ENCODE results near the gene RPL11.
"Not testable (repeated sequence)": the region's sequence is repeated elsewhere in the genome, so short reads cannot be mapped to it uniquely, and the experiment has no call there.

Gene RPL11

GRCh38 chr1:23687680-23688079 is 3.9 kb upstream of the RPL11 start:
- not testable (repeated sequence) for DNase-seq

DNA sequence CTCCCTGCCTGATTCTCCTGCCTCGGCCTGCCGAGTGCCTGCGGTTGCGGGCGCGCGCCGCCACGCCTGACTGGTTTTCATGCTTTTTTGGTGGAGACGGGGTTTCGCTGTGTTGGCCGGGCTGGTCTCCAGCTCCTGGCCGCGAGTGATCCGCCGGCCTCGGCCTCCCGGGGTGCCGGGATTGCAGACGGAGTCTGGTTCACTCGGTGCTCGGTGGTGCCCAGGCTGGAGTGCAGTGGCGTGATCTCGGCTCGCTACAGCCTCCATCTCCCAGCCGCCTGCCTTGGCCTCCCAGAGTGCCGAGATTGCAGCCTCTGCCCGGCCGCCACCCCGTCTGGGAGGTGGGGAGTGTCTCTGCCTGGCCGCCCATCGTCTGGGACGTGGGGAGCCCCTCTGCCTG is 3.3 kb upstream of the RPL11 start:
- DNase-seq, result not testable (repeated sequence)

- no peak for DNase-seq
Measured at GRCh38 chr1:23692308-23692871, 784 bp downstream of the RPL11 start.

GRCh38 chr1:23693599-23693998 is 2.0 kb downstream of the RPL11 start:
- DNase-seq, result no peak

DNA sequence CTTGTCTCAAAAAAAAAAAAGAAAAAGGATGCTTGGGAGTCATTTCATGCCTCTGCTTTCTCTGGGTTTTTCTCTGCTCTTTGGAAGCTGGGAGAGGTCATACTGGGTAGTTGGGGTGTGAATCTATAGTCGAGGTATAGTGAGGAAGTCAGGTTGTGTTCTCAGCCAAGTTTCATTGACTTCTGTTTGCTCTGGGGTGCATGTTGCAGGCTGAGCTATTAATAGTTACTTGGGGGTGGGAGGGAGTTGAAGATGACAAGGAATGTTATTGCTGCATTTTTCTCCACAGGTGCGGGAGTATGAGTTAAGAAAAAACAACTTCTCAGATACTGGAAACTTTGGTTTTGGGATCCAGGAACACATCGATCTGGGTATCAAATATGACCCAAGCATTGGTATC is 2.8 kb downstream of the RPL11 start:
- DNase-seq, result no peak

- DNase-seq, result no peak
Measured at GRCh38 chr1:23695667-23696066, 4.1 kb downstream of the RPL11 start.

DNA sequence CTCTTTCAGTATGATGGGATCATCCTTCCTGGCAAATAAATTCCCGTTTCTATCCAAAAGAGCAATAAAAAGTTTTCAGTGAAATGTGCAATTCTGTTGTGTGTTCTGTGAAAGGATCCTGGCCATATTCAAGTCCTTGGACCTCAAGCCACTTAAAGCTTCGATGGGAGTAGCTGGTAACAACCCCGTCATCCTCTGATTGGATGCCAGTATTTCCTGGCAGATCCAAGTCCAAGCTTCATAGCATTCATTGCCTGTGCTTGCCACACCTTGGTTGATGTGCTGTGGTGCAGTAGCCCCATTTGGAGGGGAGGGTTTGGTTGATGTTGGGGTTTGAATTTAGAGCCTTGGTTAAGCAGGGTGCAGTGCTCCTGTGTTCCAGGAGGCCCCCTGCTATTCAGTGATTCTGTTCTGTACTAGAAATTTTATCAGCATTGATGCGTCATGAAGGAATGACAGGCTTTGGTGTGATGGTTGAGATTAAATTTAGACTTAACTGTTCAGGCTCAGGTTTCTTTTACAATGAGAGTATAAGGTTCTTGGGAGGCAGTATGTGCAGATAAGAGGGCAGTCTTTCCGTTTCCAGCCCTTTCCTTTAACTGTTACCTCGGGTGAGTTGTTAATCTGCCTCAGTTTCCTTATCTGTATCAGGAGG is 4.9 kb downstream of the RPL11 start:
- no peak for DNase-seq

DNA sequence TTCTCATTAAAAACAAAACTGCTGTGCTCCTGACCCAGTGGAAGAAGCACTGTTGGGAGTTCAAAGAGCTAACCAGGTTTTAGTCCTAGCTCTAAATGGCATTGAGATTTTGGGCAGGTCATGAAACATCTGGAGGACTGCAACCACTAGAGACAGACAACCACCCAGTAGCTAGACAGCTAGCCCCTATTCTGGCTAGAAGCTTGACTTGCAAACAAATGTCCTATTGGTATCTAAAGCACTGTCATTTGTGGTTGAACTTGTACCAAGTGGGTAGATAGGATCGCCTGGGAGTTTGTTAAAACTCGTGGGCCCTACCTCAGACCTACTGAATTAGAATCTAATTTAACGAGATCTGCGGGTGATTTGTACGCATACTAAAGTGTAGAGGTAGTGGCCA is 6.9 kb downstream of the RPL11 start:
- DNase-seq, result no peak

- no peak for DNase-seq
Measured at GRCh38 chr1:23699280-23700179, 7.9 kb downstream of the RPL11 start.

- DNase-seq, result no peak
Measured at GRCh38 chr1:23701310-23701709, 9.7 kb downstream of the RPL11 start.

DNA sequence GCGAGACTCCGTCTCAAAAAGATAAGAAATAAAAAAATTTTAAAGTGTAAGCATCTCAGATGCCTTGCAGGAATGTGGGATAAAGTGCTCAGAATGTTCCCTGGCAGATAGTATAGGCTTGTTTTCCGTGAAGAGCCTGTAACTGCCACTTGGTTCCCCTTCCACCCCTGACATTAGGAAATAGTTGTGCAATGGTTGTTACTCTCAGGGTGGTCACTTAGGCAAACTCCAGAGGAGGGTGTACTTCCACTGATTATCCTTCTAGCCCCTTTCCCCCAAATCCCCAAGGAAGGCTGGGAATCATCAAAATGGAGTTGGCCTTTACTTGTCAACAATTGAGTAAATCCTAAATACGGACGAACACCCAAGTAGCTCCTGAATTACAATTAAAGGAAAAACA is 10.4 kb downstream of the RPL11 start:
- no peak for DNase-seq

DNA sequence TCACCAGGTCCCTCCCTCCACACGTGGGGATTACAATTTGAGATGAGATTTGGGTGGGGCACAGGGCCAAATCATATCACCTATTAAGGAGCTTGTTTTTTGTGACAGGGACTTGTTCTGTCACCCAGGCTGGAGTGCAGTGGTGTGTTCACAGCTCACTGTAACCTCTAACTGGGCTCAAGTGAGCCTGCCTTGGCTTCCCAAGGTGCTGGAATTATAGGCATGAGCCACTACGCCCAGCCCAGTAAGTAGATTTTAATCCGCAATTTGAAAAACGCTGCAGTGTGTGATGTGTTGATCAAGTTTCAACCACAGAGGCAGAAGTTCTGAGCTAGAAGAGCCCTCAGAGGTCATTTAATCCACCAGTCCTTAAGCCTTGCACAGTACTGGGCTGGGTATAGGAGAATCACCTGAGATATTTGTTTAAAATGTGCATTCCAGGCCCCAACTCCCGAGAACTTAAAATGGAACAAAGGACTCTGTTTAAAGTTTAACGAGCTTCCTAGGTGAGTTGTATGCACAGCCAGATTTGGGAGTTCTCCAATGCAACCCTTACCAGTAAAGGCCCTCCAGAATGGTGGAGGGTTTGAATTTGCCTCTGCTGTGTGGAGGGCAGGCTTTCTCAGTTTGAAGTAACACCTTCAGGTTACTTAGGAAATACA is 13.4 kb downstream of the RPL11 start:
- no peak for DNase-seq

DNA sequence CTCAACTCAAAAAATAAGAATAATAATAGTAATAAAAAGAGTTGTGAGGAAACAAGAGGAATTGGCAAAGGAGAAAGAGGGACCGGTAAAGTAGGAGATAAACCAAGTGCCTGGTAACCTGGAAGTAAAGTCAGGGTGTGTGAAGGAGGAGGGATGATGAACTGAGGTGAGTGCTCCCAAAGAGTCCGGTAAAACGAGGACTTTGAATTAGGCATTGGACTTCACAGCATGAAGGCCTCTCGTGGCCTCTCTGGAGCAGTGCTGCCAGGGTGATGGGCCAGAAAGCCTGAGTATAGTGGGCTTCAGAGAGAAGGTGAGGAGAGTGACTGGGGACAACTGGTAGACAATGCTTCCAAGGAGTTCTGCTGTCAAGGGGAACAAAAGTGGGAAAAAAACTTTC is 17.6 kb downstream of the RPL11 start:
- no peak for DNase-seq

GRCh38 chr1:23718482-23718881 is 26.9 kb downstream of the RPL11 start:
- DNase-seq, result no peak

DNA sequence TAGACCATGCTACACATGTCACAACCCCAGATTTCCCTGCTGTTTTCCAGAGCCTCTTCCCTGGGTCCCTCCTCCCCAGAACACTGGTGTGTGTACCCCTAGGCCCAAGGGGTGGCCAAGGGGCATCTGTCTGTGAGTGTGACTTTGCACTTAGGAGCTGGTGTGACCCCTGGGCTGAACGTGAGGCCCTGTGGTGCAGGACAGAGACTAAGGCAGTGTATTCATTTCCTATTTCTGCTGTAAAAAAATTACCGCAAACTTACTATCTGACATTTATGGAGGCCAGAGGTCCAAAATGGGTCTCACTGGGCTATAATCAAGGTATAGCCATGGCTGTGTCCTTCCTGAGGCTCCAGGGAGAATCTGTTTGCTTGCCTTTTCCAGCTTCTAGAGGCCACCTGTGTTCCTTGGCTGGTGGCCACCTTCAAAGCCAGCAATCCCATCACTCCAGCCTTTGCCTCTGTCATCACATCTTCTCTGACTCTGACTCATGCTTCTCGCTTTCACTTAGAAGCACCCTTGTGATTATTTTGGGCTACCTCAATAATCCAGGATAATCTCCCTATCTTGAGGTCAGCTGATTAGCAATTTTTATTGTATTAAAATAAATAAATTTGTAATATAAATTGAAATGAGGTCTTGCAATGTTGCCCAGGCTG is 27.7 kb downstream of the RPL11 start:
- no peak for DNase-seq

- peak; percentile 16 for DNase-seq
Measured at GRCh38 chr1:23720256-23720995, 28.8 kb downstream of the RPL11 start.

GRCh38 chr1:23722652-23723051 is 31.0 kb downstream of the RPL11 start:
- no peak for DNase-seq

GRCh38 chr1:23726686-23727085 is 35.1 kb downstream of the RPL11 start:
- DNase-seq, result no peak

GRCh38 chr1:23727362-23727811 is 35.8 kb downstream of the RPL11 start:
- DNase-seq, result no peak

DNA sequence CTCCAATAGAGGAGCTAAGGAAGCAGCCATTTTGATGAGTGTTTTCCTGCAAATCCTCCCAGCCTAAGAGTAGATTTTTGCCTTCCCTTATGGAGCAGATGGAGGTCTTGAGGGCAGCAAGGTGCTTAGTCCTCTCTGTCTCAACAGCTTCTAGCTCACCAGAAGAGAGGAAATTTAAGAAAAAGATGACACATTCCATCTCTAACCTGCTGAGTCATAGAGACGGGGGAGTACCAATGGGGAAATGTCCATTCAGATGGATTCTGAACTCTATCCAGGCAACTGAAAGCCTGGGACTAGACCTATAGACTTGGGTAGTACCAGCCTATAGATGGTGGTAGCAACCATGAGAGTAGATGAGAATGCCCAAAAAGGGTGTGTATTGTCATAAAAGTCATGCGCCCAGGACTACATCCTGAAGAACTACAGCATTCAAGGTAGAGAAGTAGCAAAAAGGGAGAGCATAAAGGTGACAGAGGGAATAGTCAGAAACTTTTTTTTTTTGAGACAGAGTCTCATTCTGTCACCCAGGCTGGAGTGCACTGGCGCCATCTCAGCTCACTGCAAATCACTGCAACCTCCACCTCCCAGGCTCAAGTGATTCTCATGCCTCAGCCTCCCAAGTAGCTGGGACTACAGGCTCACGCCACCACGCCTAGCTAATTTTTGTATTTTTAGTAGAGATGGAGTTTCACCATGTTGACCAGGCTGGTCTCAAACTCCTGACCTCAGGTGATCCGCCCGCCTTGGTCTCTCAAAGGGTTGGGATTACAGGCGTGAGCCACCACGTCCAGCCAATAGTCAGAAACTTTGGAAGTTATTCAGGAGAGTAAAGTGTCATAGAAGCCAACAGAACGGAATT is 41.0 kb downstream of the RPL11 start:
- no peak for DNase-seq

DNA sequence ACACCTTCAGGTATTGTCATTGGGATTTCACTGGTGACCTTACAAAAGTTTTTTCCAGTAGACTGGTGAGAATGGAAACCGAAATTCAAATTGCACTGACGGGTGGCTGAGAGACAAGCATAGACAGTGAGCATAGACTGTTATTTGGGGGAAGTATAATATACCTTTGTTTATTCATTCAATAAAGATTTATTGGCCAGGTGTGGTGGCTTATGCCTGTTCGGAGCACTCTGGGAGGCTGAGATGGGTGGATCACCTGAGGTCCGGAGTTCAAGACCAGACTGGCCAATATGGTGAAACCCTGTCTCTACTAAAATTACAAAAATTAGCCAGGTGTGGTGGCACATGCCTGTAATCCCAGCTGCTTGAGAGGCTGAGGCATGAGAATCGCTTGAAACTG is 41.7 kb downstream of the RPL11 start:
- DNase-seq, result not testable (repeated sequence)
